VCaP (cell line): Measurements from ENCODE around the gene GSG1L.

Source experiments
- H3K27ac ChIP-seq: fragments of 450-650 bp; 2 replicates; pipeline ENCODE4 v1.5.1; 2017
- CTCF ChIP-seq: fragments of 450-650 bp; conservative IDR thresholded peaks from 2 replicates; pipeline ENCODE4 v1.5.1; 2017; ENCODE audit warnings: mild to moderate bottlenecking, moderate library complexity

Gene GSG1L

DNA sequence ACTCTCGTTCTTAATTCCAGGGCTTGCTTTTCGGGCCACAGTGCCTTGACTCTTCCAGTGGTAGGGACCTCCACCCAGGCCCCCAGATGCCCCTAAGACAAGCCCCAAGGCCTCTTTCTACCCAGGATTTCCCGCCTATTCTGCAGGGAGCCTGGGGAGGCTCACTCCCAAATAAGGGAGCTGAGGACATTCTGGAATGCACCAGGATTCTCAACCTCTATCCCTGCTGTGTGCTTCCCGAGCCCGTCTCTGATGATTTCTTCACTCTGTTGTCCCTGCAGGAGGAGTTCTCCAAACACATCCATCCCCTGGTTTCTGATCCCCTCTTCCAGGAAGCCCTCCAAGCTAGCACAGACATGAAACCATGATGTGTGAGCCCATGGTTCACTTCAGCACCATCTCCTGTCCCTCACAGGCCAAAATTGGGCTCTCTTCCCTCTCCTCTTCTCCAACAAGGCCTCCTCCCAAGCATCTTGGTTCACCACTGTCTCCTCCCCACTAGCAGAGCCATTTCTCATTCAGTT is 257.6 kb downstream of the GSG1L start:
- TF ChIP-seq CTCF = no peak
- H3K27ac ChIP-seq = no peak overlapping the region

DNA sequence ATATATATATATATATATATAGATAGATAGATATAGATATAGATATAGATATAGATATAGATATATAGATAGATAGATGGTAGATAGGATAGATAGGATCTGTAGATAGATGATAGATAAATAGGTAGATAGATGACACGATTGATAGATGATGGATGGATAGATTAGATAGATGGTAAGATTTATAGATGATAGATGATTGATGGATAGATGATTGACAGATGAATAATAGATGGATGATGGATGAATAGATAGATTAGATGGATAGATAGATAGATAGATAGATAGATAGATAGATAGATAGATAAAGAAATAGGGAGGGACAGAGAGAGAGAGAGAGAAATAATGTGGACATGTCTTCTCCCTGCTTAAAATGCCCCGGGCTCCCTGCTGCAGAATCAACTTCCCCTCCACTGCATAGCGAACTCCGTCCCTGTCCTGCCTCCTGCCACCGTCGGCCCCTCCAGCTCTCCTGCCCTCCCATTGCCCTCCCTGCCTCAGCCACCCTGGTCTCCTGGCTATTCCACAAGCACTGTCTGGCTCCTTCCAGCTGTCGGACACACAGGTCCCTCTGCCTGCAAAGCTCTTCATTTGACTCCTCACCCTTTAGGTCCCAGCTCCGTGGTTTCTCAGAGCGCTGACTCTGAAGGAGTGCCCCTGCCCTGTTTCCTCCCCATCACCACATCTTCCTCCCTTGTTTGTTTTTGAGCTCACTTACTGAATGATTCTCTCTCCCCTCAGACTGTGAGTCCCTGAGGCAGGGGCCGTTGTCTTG is 259.6 kb downstream of the GSG1L start:
- TF ChIP-seq CTCF = no peak
- no peak overlapping the region for H3K27ac ChIP-seq

DNA sequence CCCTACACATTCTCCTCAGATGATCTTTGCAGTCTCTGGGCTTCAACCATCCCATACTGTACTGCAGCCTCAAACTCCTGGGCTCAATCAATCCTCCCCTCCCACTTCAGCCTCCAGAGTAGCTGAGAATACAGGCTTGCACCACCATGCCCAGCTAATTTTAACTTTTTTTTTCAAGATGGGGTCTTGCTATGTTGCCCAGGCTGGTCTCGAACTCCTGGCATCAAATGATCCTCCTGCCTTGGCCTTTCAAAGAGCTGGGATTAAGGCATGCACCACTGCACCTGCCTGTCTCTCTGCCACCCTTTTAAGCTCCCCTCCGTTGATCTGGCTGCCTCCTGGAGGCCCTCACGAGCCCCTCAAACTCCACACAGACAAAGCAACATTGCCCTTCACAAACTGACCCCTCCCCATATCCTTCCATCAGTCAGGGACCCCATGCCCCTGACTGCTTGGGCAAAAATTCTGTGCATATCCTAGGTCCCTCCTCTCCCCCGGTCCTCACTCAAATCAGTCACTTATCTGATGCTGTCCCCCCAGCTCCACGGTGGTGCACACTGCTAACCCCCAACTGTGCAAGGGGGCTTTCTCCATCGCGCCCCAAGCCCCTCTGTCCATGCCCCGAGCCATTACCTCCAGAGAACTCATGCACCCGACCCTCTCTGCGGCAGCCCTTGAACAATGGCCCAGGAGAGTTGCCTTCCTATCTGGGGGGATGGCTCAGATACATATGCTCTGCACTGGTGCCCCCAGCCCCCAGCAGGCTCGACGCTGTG is 260.7 kb downstream of the GSG1L start:
- no peak overlapping the region for H3K27ac ChIP-seq
- TF ChIP-seq CTCF = no peak

GRCh38 chr16:27801289-27801945 is 262.1 kb downstream of the GSG1L start:
- no peak for TF ChIP-seq CTCF
- H3K27ac ChIP-seq = no peak overlapping the region

DNA sequence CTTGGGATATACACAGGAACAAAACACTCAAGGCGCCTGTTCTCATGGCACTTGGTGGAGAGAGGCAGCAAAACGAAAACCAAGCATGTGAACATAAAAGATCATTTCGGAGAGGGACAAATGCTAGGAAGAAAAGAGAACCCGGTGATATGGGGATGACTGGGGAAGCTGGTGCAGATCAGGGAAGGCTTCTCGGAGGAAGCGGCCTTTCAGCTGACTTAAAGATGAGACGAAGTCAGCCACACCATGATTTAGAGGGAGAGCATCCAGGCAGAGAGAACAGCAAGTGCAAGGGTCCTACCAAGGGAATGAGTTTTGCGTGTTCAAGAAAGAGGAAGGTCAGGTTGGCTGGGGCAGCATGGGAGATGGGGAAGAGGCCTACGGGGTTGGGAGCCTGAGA is 262.7 kb downstream of the GSG1L start:
- TF ChIP-seq CTCF = no peak
- no peak overlapping the region for H3K27ac ChIP-seq

DNA sequence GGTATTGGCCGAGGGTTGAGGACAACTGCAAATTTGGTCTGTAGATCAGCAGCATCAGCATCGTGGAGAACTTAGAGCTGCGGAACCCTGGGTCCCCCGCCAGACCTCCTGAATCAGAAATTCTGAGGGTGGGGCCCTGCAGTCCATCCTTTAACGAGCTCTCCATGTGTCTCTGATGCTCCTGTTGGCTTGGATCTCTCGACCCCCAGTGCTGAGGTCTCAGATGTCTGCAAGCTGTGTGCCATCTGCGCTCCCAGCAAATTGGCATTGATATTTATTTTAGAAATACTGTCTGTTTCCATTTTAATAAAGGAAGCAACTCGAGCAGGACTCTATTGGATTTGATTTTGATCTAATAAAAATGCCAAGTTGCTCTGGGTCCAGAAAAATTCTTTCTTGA is 263.6 kb downstream of the GSG1L start:
- H3K27ac ChIP-seq = no peak overlapping the region
- no peak for TF ChIP-seq CTCF

DNA sequence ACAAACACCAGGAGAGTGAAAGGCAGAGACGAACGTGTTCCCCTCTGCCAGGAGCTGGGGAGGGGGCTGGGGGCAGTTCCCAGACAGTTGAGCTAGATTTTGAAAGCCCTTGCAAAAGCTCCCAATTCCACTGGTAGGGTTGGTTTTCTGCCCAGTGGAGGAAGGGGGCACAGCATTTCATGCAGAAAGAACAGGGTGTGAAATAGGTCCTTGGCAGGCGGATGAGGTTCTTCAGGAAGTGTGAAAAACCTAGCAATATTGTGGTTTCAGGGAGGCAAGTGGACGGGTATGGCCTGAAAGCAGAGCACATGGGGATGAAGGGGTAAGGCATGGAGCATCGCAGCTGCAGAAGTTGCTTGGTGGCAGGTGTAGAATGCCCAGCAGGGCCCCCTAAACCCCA is 265.3 kb downstream of the GSG1L start:
- H3K27ac ChIP-seq = no peak overlapping the region
- TF ChIP-seq CTCF = no peak
